ENCODE data around the gene MYO9A.
"Not testable (repeated sequence)": the region's sequence is repeated elsewhere in the genome, so short reads cannot be mapped to it uniquely, and the experiment has no call there.

The MYO9A gene

GRCh38 chr15:72060687-72061250 lies 57.2 kb downstream of the MYO9A start:
- WGBS (ENCODE audit: extremely low coverage, insufficient coverage, insufficient read length), result no CpG with 5 or more reads among the region's 2 CpGs
- Histone ChIP-seq H3K4me1 (ENCODE audit: control insufficient read depth in 1 of 2, insufficient read depth in 2 of 2, low read length in 2 of 2) (peaks cover 5 to 14% of the 10 kb centered on the region in 2 experiments), H3K9ac (ENCODE audit: low read length) (no peak overlapping the region), H4K8ac (ENCODE audit: low read depth, low read length) (no peak overlapping the region), H2BK120ac (ENCODE audit: insufficient read depth, low read length, poor library complexity) (no peak overlapping the region), H2AK5ac (ENCODE audit: low read length) (no peak overlapping the region), H2BK5ac (ENCODE audit: low read depth, low read length, poor library complexity) (no peak overlapping the region), H2AFZ (ENCODE audit: insufficient read depth, low read length, poor library complexity) (no peak overlapping the region), H3K23ac (ENCODE audit: low read length) (no peak overlapping the region), H3K18ac (ENCODE audit: low read length) (no peak overlapping the region), H2BK12ac (ENCODE audit: low read length) (no peak overlapping the region), H3K27me3 (ENCODE audit: insufficient read depth, low read length) (no peaks in the 10 kb centered on the region), H3K79me1 (ENCODE audit: low read length) (peaks cover 5% of the 10 kb centered on the region), H3K14ac (ENCODE audit: low read length) (no peak overlapping the region), H3K4me2 (ENCODE audit: low read length) (no peak overlapping the region), H3K4ac (ENCODE audit: low read depth, low read length) (no peak overlapping the region), H3K4me3 (ENCODE audit: low read depth, low read length) (no peak overlapping the region), H3K9me3 (ENCODE audit: insufficient read depth, low read depth, low read length) (no peaks in the 10 kb centered on the region), H4K12ac (ENCODE audit: low read depth, low read length) (no peak overlapping the region), H3K27ac (ENCODE audit: low read depth, low read length) (no peak overlapping the region), H3K36me3 (ENCODE audit: control insufficient read depth in 1 of 2, insufficient read depth in 2 of 2, low read length in 2 of 2) (no peaks in the 10 kb centered on the region), H4K91ac (ENCODE audit: low read depth, low read length) (no peak overlapping the region), H3K79me2 (ENCODE audit: control insufficient read depth, insufficient read depth, low read length, poor library complexity) (peaks cover 4% of the 10 kb centered on the region)
- no peak for DNase-seq

- no peak overlapping the region for H4K91ac ChIP-seq (ENCODE audit: low read depth, low read length)
- H3K4me3 ChIP-seq (ENCODE audit: low read depth, low read length), result no peak overlapping the region
- H3K4ac ChIP-seq (ENCODE audit: low read depth, low read length), result no peak overlapping the region
- H3K9ac ChIP-seq (ENCODE audit: low read length), result no peak overlapping the region
- no peak for DNase-seq
- no peak overlapping the region for H2BK5ac ChIP-seq (ENCODE audit: low read depth, low read length, poor library complexity)
- H2AK5ac ChIP-seq (ENCODE audit: low read length), result no peak overlapping the region
- no peak overlapping the region for H4K12ac ChIP-seq (ENCODE audit: low read depth, low read length)
- H3K79me2 ChIP-seq (ENCODE audit: control insufficient read depth, insufficient read depth, low read length, poor library complexity), result peaks cover 4% of the 10 kb centered on the region
- H3K23ac ChIP-seq (ENCODE audit: low read length), result no peak overlapping the region
- H2BK120ac ChIP-seq (ENCODE audit: insufficient read depth, low read length, poor library complexity), result no peak overlapping the region
- no peaks in the 10 kb centered on the region for H3K9me3 ChIP-seq (ENCODE audit: insufficient read depth, low read depth, low read length)
- no peak overlapping the region for H2AFZ ChIP-seq (ENCODE audit: insufficient read depth, low read length, poor library complexity)
- H2BK12ac ChIP-seq (ENCODE audit: low read length), result no peak overlapping the region
- no peak overlapping the region for H4K8ac ChIP-seq (ENCODE audit: low read depth, low read length)
- H3K36me3 ChIP-seq (ENCODE audit: control insufficient read depth in 1 of 2, insufficient read depth in 2 of 2, low read length in 2 of 2), result no peaks in the 10 kb centered on the region
- H3K4me1 ChIP-seq (ENCODE audit: control insufficient read depth in 1 of 2, insufficient read depth in 2 of 2, low read length in 2 of 2), result peaks cover 5 to 14% of the 10 kb centered on the region in 2 experiments
- no peaks in the 10 kb centered on the region for H3K27me3 ChIP-seq (ENCODE audit: insufficient read depth, low read length)
- no peak overlapping the region for H3K14ac ChIP-seq (ENCODE audit: low read length)
- H3K27ac ChIP-seq (ENCODE audit: low read depth, low read length), result no peak overlapping the region
- WGBS (ENCODE audit: extremely low coverage, insufficient coverage, insufficient read length), result no CpG with 5 or more reads among the region's 1 CpG
- no peak overlapping the region for H3K18ac ChIP-seq (ENCODE audit: low read length)
- peaks cover 5% of the 10 kb centered on the region for H3K79me1 ChIP-seq (ENCODE audit: low read length)
- no peak overlapping the region for H3K4me2 ChIP-seq (ENCODE audit: low read length)
These were observed 59.4 kb downstream of the MYO9A start for GRCh38 chr15:72058585-72058984.

DNA sequence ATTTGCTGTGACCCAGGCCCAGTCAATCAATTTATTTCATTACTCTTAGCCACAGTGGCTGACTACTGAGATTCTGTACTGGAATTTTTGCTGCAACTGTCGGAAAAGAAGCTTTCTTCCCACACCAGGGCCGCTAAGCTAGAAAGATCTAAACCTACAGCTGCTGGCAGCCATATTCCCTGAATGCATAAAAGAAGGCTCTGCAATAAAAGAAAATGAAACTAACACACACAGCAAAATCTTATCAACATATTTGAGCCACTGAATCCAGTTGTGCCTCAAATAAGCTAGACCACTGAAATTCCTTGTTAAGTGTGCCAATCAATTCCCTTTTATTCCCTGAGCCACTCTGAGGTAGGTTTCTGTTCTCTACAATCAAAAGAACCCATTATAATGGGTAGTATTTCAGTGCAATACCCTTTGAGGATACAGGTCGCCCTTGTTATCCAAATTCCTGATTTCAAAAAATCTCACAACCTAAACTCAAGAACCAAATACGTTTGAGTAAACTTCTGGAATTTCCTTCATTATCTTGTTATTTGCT lies 60.3 kb downstream of the MYO9A start:
- H3K18ac ChIP-seq (ENCODE audit: low read length), result no peak overlapping the region
- H3K4me3 ChIP-seq (ENCODE audit: low read depth, low read length), result no peak overlapping the region
- no CpG with 5 or more reads among the region's 4 CpGs for WGBS (ENCODE audit: extremely low coverage, insufficient coverage, insufficient read length)

GRCh38 chr15:72056217-72056616 lies 61.7 kb downstream of the MYO9A start:
- H3K14ac ChIP-seq (ENCODE audit: low read length); H3K9ac ChIP-seq (ENCODE audit: low read length); DNase-seq; H3K9me3 ChIP-seq (ENCODE audit: insufficient read depth, low read depth, low read length); H3K4me2 ChIP-seq (ENCODE audit: low read length); H3K27ac ChIP-seq (ENCODE audit: low read depth, low read length); H3K4ac ChIP-seq (ENCODE audit: low read depth, low read length); H4K8ac ChIP-seq (ENCODE audit: low read depth, low read length); H3K79me1 ChIP-seq (ENCODE audit: low read length); H4K12ac ChIP-seq (ENCODE audit: low read depth, low read length); H3K79me2 ChIP-seq (ENCODE audit: control insufficient read depth, insufficient read depth, low read length, poor library complexity); H4K91ac ChIP-seq (ENCODE audit: low read depth, low read length); H3K4me3 ChIP-seq (ENCODE audit: low read depth, low read length); H3K36me3 ChIP-seq (ENCODE audit: control insufficient read depth in 1 of 2, insufficient read depth in 2 of 2, low read length in 2 of 2); H3K4me1 ChIP-seq (ENCODE audit: control insufficient read depth in 1 of 2, insufficient read depth in 2 of 2, low read length in 2 of 2); H2BK120ac ChIP-seq (ENCODE audit: insufficient read depth, low read length, poor library complexity); H3K23ac ChIP-seq (ENCODE audit: low read length); H2BK5ac ChIP-seq (ENCODE audit: low read depth, low read length, poor library complexity); H2AFZ ChIP-seq (ENCODE audit: insufficient read depth, low read length, poor library complexity); H3K18ac ChIP-seq (ENCODE audit: low read length); H2BK12ac ChIP-seq (ENCODE audit: low read length); H2AK5ac ChIP-seq (ENCODE audit: low read length); H3K27me3 ChIP-seq (ENCODE audit: insufficient read depth, low read length): not testable (repeated sequence)
- WGBS (ENCODE audit: extremely low coverage, insufficient coverage, insufficient read length), result no CpG with 5 or more reads among the region's 2 CpGs

More for the DNA sequence above, 60.3 kb downstream of the MYO9A start:
- Histone ChIP-seq H2AFZ (ENCODE audit: insufficient read depth, low read length, poor library complexity) (no peak overlapping the region), H2BK12ac (ENCODE audit: low read length) (no peak overlapping the region), H3K9me3 (ENCODE audit: insufficient read depth, low read depth, low read length) (peaks cover 1% of the 10 kb centered on the region), H4K8ac (ENCODE audit: low read depth, low read length) (no peak overlapping the region), H4K12ac (ENCODE audit: low read depth, low read length) (no peak overlapping the region), H2BK120ac (ENCODE audit: insufficient read depth, low read length, poor library complexity) (no peak overlapping the region), H3K9ac (ENCODE audit: low read length) (no peak overlapping the region), H3K79me2 (ENCODE audit: control insufficient read depth, insufficient read depth, low read length, poor library complexity) (peaks cover 4% of the 10 kb centered on the region), H3K79me1 (ENCODE audit: low read length) (peaks cover 5% of the 10 kb centered on the region), H3K14ac (ENCODE audit: low read length) (no peak overlapping the region), H3K4me1 (ENCODE audit: control insufficient read depth in 1 of 2, insufficient read depth in 2 of 2, low read length in 2 of 2) (peaks cover 5 to 12% of the 10 kb centered on the region in 2 experiments), H3K23ac (ENCODE audit: low read length) (no peak overlapping the region), H2AK5ac (ENCODE audit: low read length) (no peak overlapping the region), H3K27ac (ENCODE audit: low read depth, low read length) (no peak overlapping the region), H3K4me2 (ENCODE audit: low read length) (no peak overlapping the region), H2BK5ac (ENCODE audit: low read depth, low read length, poor library complexity) (no peak overlapping the region), H3K4ac (ENCODE audit: low read depth, low read length) (no peak overlapping the region), H4K91ac (ENCODE audit: low read depth, low read length) (no peak overlapping the region), H3K36me3 (ENCODE audit: control insufficient read depth in 1 of 2, insufficient read depth in 2 of 2, low read length in 2 of 2) (no peaks in the 10 kb centered on the region), H3K27me3 (ENCODE audit: insufficient read depth, low read length) (no peaks in the 10 kb centered on the region)
- DNase-seq, result no peak
